ENCODE measurements around the gene HADH.

- TF ChIP-seq CTCF (IDR thresholded peaks at IDR 0.05): no peak
- no peak for TF ChIP-seq POLR2A (IDR thresholded peaks at IDR 0.05)
- no peak for TF ChIP-seq POLR2AphosphoS5 (IDR thresholded peaks at IDR 0.05; ENCODE audit: insufficient read depth in 1 of 2, low read depth in 1 of 2)
Measured at GRCh38 chr4:108048997-108049396, 59.3 kb downstream of the HADH start.

All from vagina (tissue), 2 donors.